Esophagus squamous epithelium (tissue), 5 donors: ENCODE data around the gene AP1G2. TPM values are rescaled to one million over a fixed set of nuclear protein-coding genes. Genes with fewer than 3 reads are reported as not detected.

Experiments used
- DNase-seq: peaks from one replicate; lab custom pipeline; 2025; lab: John Stamatoyannopoulos, UW
- H3K27ac ChIP-seq, 4 donors: fragments of 200-600 bp; sonication (generic); one replicate each; pipeline ENCODE4 v1.5.1; 2016 to 2019; ENCODE audit warnings: mild to moderate bottlenecking in 1 of 4
- H3K27me3 ChIP-seq, 4 donors: fragments of 200-600 bp; sonication (generic); 1 replicate in 3 of 4; 2 replicates in 1 of 4; pipeline versions ENCODE4 v1.5.1 to v1.6.0; 2017 to 2021; ENCODE audit warnings: antibody characterized with exemption in 1 of 4
- H3K36me3 ChIP-seq, 3 donors: fragments of 200-600 bp; sonication (generic); one replicate each; pipeline ENCODE4 v1.5.1; 2016 to 2019
- H3K4me1 ChIP-seq, 3 donors: fragments of 200-600 bp; sonication (generic); one replicate each; pipeline ENCODE4 v1.5.1; 2017 to 2019
- H3K4me3 ChIP-seq, 4 donors: fragments of 200-600 bp; sonication (generic); 1 replicate in 3 of 4; 2 replicates in 1 of 4; pipeline ENCODE4 v1.5.1; 2016 to 2019; ENCODE audit warnings: mild to moderate bottlenecking in 2 of 4, moderate library complexity in 1 of 4
- H3K9me3 ChIP-seq, 3 donors: fragments of 200-600 bp; sonication (generic); one replicate each; pipeline ENCODE4 v1.5.1; 2016 to 2019
- CTCF ChIP-seq, 6 experiments: fragments of 450-650 bp in 4 of 6; fragments of 200-600 bp in 2 of 6; sonication (generic) in 2 of 6; IDR thresholded peaks; one replicate each; pipeline ENCODE4 v1.5.1; 2016 to 2019; ENCODE audit warnings: antibody characterized with exemption in 6 of 6, mild to moderate bottlenecking in 4 of 6, moderate library complexity in 4 of 6
- POLR2A ChIP-seq, 4 donors: fragments of 450-650 bp; IDR thresholded peaks; one replicate each; pipeline ENCODE4 v1.6.1; 2017; ENCODE audit warnings: antibody characterized with exemption in 4 of 4, mild to moderate bottlenecking in 4 of 4, moderate library complexity in 3 of 4
- WGBS, 2 donors: methylation state at CpG; one replicate each; pipeline ENCODE4 v1.1.5; 2018; 5-methylcytosine and 5-hydroxymethylcytosine counted together
- intact Hi-C: fragments of 100-400 bp; cut with DNase I; formaldehyde crosslinking; loops from one replicate; pipeline ENCODE4 v1.15.0; 2022
- total RNA-seq, 4 donors: library from RNA; depleted of rRNA; stranded (reverse); fragments of >200 nt; gene quantifications; one replicate each; pipeline ENCODE4 v1.1.0, GENCODE V29; 2016
- donor health status: DM: yes; HTN: yes; CAD: no.

AP1G2 gene
- total RNA-seq, 4 donors from 2014 or later: 58.0 to 116 (median 68.6) TPM

- DNase-seq: no peak
- TF ChIP-seq CTCF (IDR thresholded peaks at IDR 0.05) (no peak), POLR2A (IDR thresholded peaks at IDR 0.05) (no peak)
- no peak overlapping the region for H3K4me3 ChIP-seq
- no peaks in the 10 kb centered on the region for H3K36me3 ChIP-seq
- WGBS, 2 donors: 31 to 47% methylated on average over 4 of the region's 4 CpGs
- peak overlapping the region in 1 of 4 donors; percentile 46 for H3K27ac ChIP-seq
- H3K27me3 ChIP-seq: peaks cover 13 to 64% (median 18%) of the 10 kb centered on the region in 4 donors
- intact Hi-C loops: no loop called here
- H3K9me3 ChIP-seq: no peaks in the 10 kb centered on the region
- H3K4me1 ChIP-seq: peaks cover 18 to 48% (median 22%) of the 10 kb centered on the region in 3 donors
Measured at GRCh38 chr14:23572836-23573235, 5.2 kb upstream of the AP1G2 start.

GRCh38 chr14:23572524-23572828, 4.9 kb upstream of the AP1G2 start:
- H3K4me1 ChIP-seq: peaks cover 14 to 48% (median 20%) of the 10 kb centered on the region in 3 donors
- H3K27ac ChIP-seq: peak overlapping the region in 1 of 4 donors; percentile 46
- H3K9me3 ChIP-seq: no peaks in the 10 kb centered on the region
- H3K36me3 ChIP-seq: no peaks in the 10 kb centered on the region
- H3K27me3 ChIP-seq: peaks cover 13 to 61% (median 15%) of the 10 kb centered on the region in 4 donors
- intact Hi-C loops: no loop called here
- no peak overlapping the region for H3K4me3 ChIP-seq
- no peak for TF ChIP-seq CTCF (IDR thresholded peaks at IDR 0.05)
- no peak for TF ChIP-seq POLR2A (IDR thresholded peaks at IDR 0.05)
- WGBS, 2 donors: 56 to 65% methylated on average over 4 of the region's 4 CpGs
- DNase-seq: no peak

- 55 to 58% methylated on average over 13 to 14 of the region's 14 CpGs for WGBS, 2 donors
- Histone ChIP-seq H3K4me3 (no peak overlapping the region), H3K36me3 (no peaks in the 10 kb centered on the region), H3K27ac (peak overlapping the region in 2 of 4 donors; percentile 9 to 46), H3K9me3 (no peaks in the 10 kb centered on the region), H3K4me1 (peaks cover 11 to 46% (median 14%) of the 10 kb centered on the region in 3 donors), H3K27me3 (peaks cover 7 to 55% (median 10%) of the 10 kb centered on the region in 4 donors)
- DNase-seq: no peak
- intact Hi-C loops: no loop called here
- TF ChIP-seq POLR2A (IDR thresholded peaks at IDR 0.05): no peak
- no peak for TF ChIP-seq CTCF (IDR thresholded peaks at IDR 0.05)
Measured at GRCh38 chr14:23571701-23572523, 4.3 kb upstream of the AP1G2 start.

- Histone ChIP-seq H3K36me3 (peaks cover 0 to 3% (median 0%) of the 10 kb centered on the region in 3 donors), H3K4me3 (no peak overlapping the region), H3K27ac (no peak overlapping the region), H3K4me1 (peaks cover 8 to 46% (median 16%) of the 10 kb centered on the region in 3 donors), H3K27me3 (peaks cover 0 to 45% (median 3%) of the 10 kb centered on the region in 4 donors), H3K9me3 (no peaks in the 10 kb centered on the region)
- WGBS, 2 donors: 70 to 85% methylated on average over 2 to 6 of the region's 23 CpGs
- TF ChIP-seq CTCF (IDR thresholded peaks at IDR 0.05): no peak
- TF ChIP-seq POLR2A (IDR thresholded peaks at IDR 0.05): no peak
- intact Hi-C loops: no loop called here
- no peak for DNase-seq
Measured at GRCh38 chr14:23570806-23571483, 3.4 kb upstream of the AP1G2 start.
